ENCODE measurements around the gene ETFRF1. TPM values are rescaled to one million over a fixed set of nuclear protein-coding genes. Genes with fewer than 3 reads are reported as not detected.

The ETFRF1 gene
- total RNA-seq = 10 to 100 TPM; 48.7 to 82.4 TPM

GRCh38 chr12:25195056-25195971, at the start of gene ETFRF1, which contains the start of gene DNAI7:
ETFRF1 (plus strand) TSS chr12:25195237; CDS start chr12:25203957, 8,720 bp downstream.
DNAI7 (minus strand) TSS chr12:25195160; CDS start chr12:25195078, 82 bp downstream.
- DNase-seq (ENCODE audit: low spot score) = peak; percentile 97
- H3K4me3 ChIP-seq = peak within 1 kb of the TSS; percentile 57 to 65
- no peaks in the 10 kb centered on the region for H3K27me3 ChIP-seq
- H3K4me1 ChIP-seq = peaks cover 0 to 22% of the 10 kb centered on the region in 2 donors
- H3K36me3 ChIP-seq = no peaks in the 10 kb centered on the region
- TF ChIP-seq CTCF (IDR thresholded peaks at IDR 0.05) = peak in 1 of 2 donors; percentile 38
- no peaks in the 10 kb centered on the region for H3K9me3 ChIP-seq
- H3K27ac ChIP-seq = peak within 1 kb of the TSS; percentile 88 to 91

- DNase-seq (ENCODE audit: low spot score) = no peak
- Histone ChIP-seq H3K4me1 (no peaks in the 10 kb centered on the region), H3K27ac (no peak overlapping the region), H3K9me3 (no peaks in the 10 kb centered on the region), H3K36me3 (no peaks in the 10 kb centered on the region), H3K4me3 (no peak overlapping the region), H3K27me3 (no peaks in the 10 kb centered on the region)
- no peak for TF ChIP-seq CTCF (IDR thresholded peaks at IDR 0.05)
Measured at GRCh38 chr12:25146686-25147085, 48.4 kb upstream of the ETFRF1 start.

- no peak for TF ChIP-seq CTCF (IDR thresholded peaks at IDR 0.05)
- Histone ChIP-seq H3K9me3 (no peaks in the 10 kb centered on the region), H3K36me3 (no peaks in the 10 kb centered on the region), H3K27me3 (no peaks in the 10 kb centered on the region), H3K4me1 (no peaks in the 10 kb centered on the region), H3K27ac (no peak overlapping the region), H3K4me3 (no peak overlapping the region)
- DNase-seq (ENCODE audit: low spot score) = peak; percentile 68
Measured at GRCh38 chr12:25151476-25151875, 43.6 kb upstream of the ETFRF1 start.

- Histone ChIP-seq H3K4me3 (no peak overlapping the region), H3K27ac (no peak overlapping the region), H3K4me1 (no peaks in the 10 kb centered on the region), H3K27me3 (no peaks in the 10 kb centered on the region), H3K36me3 (no peaks in the 10 kb centered on the region), H3K9me3 (no peaks in the 10 kb centered on the region)
- no peak for TF ChIP-seq CTCF (IDR thresholded peaks at IDR 0.05)
- no peak for DNase-seq (ENCODE audit: low spot score)
Measured at GRCh38 chr12:25152055-25152454, 43.0 kb upstream of the ETFRF1 start.

GRCh38 chr12:25155022-25155576, 39.9 kb upstream of the ETFRF1 start:
- TF ChIP-seq CTCF (IDR thresholded peaks at IDR 0.05) = peak in 1 of 2 donors; percentile 69
- Histone ChIP-seq H3K4me1 (no peaks in the 10 kb centered on the region), H3K4me3 (no peak overlapping the region), H3K27ac (no peak overlapping the region), H3K9me3 (no peaks in the 10 kb centered on the region), H3K36me3 (no peaks in the 10 kb centered on the region), H3K27me3 (no peaks in the 10 kb centered on the region)
- no peak for DNase-seq (ENCODE audit: low spot score)
